GM12872 (cell line): ENCODE results near the gene CIB1.

Source experiments
- CTCF ChIP-seq: IDR thresholded peaks from 3 replicates; pipeline ENCODE4 v1.5.1; 2011; ENCODE audit warnings: low read depth, mild to moderate bottlenecking, low read length, moderate library complexity; ENCODE audit not compliant: insufficient read depth

The CIB1 gene

DNA sequence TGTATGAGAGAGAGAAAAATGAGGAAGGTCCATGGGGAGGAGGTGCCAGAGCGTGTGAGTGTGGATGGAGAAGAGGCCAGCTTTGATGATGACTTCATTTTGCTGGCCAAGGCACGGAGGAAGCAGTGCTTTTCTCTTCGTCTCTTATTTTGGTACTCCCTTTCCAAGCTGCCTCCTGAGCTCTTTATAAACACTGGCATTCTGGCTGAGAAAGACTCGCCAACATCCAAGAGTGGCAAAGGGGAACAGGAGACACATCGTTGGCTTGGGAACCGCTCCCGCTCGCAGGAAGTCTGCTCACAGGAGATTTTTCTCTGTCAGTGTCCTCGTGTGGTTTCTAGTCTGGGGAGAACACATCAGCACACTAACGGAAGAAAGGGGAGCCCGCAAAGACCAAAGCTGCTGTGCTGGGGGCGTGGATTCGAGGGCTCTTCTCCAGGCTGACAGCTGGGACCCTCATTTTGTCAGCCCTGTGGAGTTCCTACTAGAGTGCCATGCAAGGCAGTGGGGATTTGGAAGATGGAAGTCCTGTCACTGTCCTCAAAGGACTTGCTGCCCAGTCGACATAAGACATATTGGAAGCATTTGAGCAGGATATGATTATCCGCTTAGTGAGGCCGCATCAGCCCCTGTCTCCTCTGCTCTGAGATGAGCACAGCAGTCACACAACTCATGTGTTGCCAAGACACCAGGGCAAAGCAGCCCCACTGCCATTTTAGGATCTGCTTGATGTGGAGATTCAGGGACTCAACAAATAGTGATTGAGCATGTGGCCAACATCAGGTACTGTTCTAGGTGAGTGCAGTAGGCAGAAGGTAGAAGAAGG lies 40.6 kb downstream of the CIB1 start:
- no peak for TF ChIP-seq CTCF

- TF ChIP-seq CTCF, result no peak
These were observed 41.8 kb downstream of the CIB1 start for GRCh38 chr15:90191794-90192509.

DNA sequence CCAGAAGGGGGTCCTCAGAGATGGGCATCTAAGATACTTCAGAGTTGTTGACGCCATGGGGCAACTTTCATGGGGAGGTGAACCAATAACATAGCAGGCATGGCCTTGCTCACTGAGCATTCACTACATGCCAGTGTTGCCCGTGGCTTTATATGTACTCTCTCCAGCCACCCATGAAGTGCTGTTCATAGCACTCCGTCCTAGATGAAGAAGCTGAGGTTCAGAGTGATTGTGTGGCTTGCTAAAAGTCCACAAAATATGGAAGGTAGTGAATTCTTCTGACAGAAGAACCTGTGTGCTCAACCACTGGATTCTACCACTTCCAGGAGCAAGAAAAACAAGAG lies 42.4 kb downstream of the CIB1 start:
- no peak for TF ChIP-seq CTCF

GRCh38 chr15:90190606-90191343 lies 43.0 kb downstream of the CIB1 start:
- TF ChIP-seq CTCF, result no peak

- no peak for TF ChIP-seq CTCF
These were observed 43.8 kb downstream of the CIB1 start for GRCh38 chr15:90189781-90190467.

DNA sequence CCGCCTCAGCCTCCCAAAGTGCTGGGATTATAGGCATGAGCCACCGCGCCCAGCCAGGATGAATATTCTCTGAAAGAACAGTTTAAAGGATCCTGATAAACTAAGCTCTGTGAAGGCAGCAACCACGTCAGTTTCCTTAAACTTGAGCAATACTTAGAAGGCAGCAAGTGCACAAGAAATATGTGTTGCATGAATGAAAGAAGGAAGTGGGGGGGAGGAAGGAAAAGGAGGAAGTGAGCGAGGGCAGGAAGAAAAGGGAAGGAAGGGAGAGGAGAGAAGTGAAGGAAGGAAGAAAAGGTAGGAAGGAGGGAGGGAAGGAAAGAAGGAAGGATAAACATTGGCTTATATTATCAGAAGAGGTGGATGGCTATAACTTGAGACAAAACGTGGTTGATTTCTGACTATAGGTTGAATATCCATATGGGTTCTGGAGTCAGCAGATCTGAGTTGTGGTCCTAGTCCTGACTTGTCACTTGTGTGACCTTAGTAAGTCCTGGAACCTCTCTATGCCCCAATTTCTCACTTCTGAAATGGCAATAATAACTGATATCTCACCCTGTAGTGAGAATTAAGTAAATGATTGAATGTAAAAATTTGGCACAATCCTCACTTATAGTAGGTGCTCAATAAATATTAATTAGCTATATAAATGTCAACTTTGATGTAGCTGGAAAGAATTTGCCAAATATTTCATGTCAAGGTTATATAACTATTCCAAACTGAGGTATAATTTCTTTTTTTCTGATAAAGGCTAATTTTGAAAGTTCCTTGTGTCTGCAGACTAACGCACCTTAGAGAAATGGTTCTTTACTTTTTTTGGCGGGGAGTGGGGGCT lies 44.6 kb downstream of the CIB1 start:
- TF ChIP-seq CTCF, result no peak
